ENCODE data around the gene SYCP2L.
"Not testable (repeated sequence)": the region's sequence is repeated elsewhere in the genome, so short reads cannot be mapped to it uniquely, and the experiment has no call there.

Gene SYCP2L

DNA sequence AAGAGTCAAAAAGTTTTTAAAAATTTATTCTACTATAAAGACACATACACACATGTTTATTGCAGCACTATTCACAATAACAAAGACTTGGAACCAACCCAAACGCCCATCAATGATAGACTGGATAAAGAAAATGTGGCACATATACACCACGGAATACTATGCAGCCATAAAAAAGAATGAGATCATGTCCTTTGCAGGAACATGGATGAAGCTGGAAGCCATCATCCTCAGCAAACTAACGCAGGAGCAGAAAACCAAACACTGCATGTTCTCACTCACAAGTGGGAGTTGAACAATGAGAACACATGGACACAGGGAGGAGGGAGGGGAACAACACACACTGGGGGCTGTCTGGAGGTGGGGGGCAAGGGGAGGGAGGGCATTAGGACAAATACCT, 20.1 kb upstream of the SYCP2L start:
- H3K4me3 ChIP-seq (ENCODE audit: low read depth, low read length); POLR2A ChIA-PET; H3K36me3 ChIP-seq (ENCODE audit: control insufficient read depth in 2 of 2, insufficient read depth in 1 of 2, low read length in 2 of 2); H3K9me3 ChIP-seq (ENCODE audit: control insufficient read depth, insufficient read depth, low read depth, low read length); H3K4me1 ChIP-seq (ENCODE audit: control insufficient read depth, insufficient read depth, low read length); H3K27ac ChIP-seq (ENCODE audit: extremely low read depth, low read depth, low read length): not testable (repeated sequence)
- CTCF ChIA-PET, result interaction anchor here (0.6 kb wide), 1 partner anchor 17 kb away, joined by 3 read pairs; no protein-coding TSS in a partner anchor
- peak; percentile 88 for TF ChIP-seq ZNF146 (tag by site-specific recombination; IDR thresholded peaks at IDR 0.05)
- TF ChIP-seq, protein P1, sequence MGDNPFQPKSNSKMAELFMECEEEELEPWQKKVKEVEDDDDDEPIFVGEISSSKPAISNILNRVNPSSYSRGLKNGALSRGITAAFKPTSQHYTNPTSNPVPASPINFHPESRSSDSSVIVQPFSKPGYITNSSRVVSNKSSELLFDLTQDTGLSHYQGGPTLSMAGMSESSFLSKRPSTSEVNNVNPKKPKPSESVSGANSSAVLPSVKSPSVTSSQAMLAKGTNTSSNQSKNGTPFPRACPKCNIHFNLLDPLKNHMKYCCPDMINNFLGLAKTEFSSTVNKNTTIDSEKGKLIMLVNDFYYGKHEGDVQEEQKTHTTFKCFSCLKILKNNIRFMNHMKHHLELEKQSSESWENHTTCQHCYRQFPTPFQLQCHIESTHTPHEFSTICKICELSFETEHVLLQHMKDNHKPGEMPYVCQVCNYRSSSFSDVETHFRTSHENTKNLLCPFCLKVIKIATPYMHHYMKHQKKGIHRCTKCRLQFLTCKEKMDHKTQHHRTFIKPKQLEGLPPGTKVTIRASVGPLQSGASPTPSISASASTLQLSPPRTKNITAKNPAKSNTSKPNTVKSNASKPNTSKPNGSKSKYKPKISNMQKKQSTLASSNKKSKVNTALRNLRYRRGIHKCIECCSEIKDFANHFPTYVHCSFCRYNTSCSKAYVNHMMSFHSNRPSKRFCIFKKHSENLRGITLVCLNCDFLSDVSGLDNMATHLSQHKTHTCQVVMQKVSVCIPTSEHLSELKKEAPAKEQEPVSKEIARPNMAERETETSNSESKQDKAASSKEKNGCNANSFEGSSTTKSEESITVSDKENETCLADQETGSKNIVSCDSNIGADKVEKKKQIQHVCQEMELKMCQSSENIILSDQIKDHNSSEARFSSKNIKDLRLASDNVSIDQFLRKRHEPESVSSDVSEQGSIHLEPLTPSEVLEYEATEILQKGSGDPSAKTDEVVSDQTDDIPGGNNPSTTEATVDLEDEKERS (tag by site-specific recombination; IDR thresholded peaks at IDR 0.05), result 0 out of 2 replicates have a peak, but pooled peaks have one; percentile 18

DNA sequence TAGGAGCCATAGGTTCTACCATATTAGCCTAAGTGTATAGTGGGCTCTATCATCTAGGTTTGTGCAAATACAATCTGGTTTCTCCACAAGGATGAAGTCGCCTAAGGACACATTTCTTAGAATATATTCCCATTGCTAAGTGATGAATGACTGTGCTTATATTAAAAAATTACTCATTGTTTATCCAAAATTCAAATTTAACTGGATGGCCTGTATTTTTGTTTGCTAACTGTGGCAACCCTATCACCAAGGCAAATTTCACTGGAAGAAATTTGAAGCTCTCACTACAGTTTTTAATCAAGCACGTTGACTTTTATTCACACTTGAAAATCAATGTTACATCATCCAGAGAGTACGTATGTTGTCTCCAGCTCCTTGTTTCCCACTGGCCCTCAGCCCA, 18.9 kb upstream of the SYCP2L start:
- Histone ChIP-seq H3K4me1 (ENCODE audit: control insufficient read depth, insufficient read depth, low read length) (no peaks in the 10 kb centered on the region), H3K4me3 (ENCODE audit: low read depth, low read length) (no peak overlapping the region), H3K9me3 (ENCODE audit: control insufficient read depth, insufficient read depth, low read depth, low read length) (no peaks in the 10 kb centered on the region), H3K36me3 (ENCODE audit: control insufficient read depth in 2 of 2, insufficient read depth in 1 of 2, low read length in 2 of 2) (no peaks in the 10 kb centered on the region), H3K27ac (ENCODE audit: extremely low read depth, low read depth, low read length) (no peak overlapping the region)
- ChIA-PET POLR2A (interaction anchor here (1.5 kb wide), 1 partner anchor 19 kb away, joined by 3 read pairs; the partner anchor contains the start of gene SYCP2L), CTCF (interaction anchor here (1.7 kb wide), 1 partner anchor 19 kb away, joined by 5 read pairs; the partner anchor contains the start of gene SYCP2L)
- TF ChIP-seq ZNF133 (tag by site-specific recombination; IDR thresholded peaks at IDR 0.05), result 0 out of 2 replicates have a peak, but pooled peaks have one; percentile 27
- TF ChIP-seq, protein P2, sequence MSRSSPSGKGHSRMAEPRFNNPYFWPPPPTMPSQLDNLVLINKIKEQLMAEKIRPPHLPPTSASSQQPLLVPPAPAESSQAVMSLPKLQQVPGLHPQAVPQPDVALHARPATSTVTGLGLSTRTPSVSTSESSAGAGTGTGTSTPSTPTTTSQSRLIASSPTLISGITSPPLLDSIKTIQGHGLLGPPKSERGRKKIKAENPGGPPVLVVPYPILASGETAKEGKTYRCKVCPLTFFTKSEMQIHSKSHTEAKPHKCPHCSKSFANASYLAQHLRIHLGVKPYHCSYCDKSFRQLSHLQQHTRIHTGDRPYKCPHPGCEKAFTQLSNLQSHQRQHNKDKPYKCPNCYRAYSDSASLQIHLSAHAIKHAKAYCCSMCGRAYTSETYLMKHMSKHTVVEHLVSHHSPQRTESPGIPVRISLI (tag by site-specific recombination; IDR thresholded peaks at IDR 0.05), result no peak

DNA sequence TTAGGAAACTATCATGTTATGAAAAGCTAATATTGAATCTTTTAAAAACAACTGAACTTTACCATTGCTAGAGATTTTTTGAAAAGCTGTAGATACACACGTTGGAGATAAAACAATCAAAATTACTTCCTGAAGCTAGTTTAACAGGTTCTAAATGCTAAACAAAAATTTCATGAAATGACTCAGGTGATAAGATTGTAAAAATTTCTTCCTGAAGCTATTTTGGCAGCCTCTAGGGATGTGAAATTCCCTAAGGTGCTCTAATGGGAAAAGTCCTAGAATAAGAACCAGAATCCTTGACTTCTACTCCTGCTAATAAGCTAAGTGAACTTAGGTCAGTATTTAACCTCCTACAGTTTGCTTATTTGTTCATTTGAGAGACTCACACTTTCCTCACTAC, 13.5 kb upstream of the SYCP2L start:
- H3K27ac ChIP-seq (ENCODE audit: extremely low read depth, low read depth, low read length), result no peak overlapping the region
- no peaks in the 10 kb centered on the region for H3K9me3 ChIP-seq (ENCODE audit: control insufficient read depth, insufficient read depth, low read depth, low read length)
- CTCF ChIA-PET, result interaction anchor here (0.5 to 3.3 kb wide), 5 partner anchors 14 to 1128 kb away, joined by 3 to 15 read pairs (median 3); partner anchors contain the start of gene SYCP2L
- H3K4me1 ChIP-seq (ENCODE audit: control insufficient read depth, insufficient read depth, low read length), result no peaks in the 10 kb centered on the region
- POLR2A ChIA-PET, result interaction anchor here (0.8 to 1.0 kb wide), 2 partner anchors 13 to 15 kb away, joined by 3 read pairs; partner anchors contain the start of gene SYCP2L
- H3K4me3 ChIP-seq (ENCODE audit: low read depth, low read length), result no peak overlapping the region
- H3K36me3 ChIP-seq (ENCODE audit: control insufficient read depth in 2 of 2, insufficient read depth in 1 of 2, low read length in 2 of 2), result no peaks in the 10 kb centered on the region
- TF ChIP-seq REPIN1 (tag by site-specific recombination; IDR thresholded peaks at IDR 0.05; ENCODE audit: low read depth) (no peak), ZBTB17 (tag by site-specific recombination; IDR thresholded peaks at IDR 0.05) (no peak), SALL2 (tag by site-specific recombination; IDR thresholded peaks at IDR 0.05; ENCODE audit: borderline replicate concordance) (no peak), ZSCAN16 (tag by site-specific recombination; IDR thresholded peaks at IDR 0.05) (no peak), ZNF148 (tag by site-specific recombination; IDR thresholded peaks at IDR 0.05; ENCODE audit: borderline replicate concordance) (no peak), ZEB2 (tag by site-specific recombination; IDR thresholded peaks at IDR 0.05) (no peak), ZNF548 (tag by site-specific recombination; IDR thresholded peaks at IDR 0.05) (no peak), ZNF670 (tag by site-specific recombination; IDR thresholded peaks at IDR 0.05; ENCODE audit: low read depth) (no peak), IKZF3 (tag by site-specific recombination; IDR thresholded peaks at IDR 0.05) (no peak), ZFP69B (tag by site-specific recombination; IDR thresholded peaks at IDR 0.05) (no peak), ZNF501 (tag by site-specific recombination; IDR thresholded peaks at IDR 0.05) (no peak), ZNF513 (tag by site-specific recombination; IDR thresholded peaks at IDR 0.05) (no peak), KLF10 (tag by site-specific recombination; IDR thresholded peaks at IDR 0.05) (no peak)
- TF ChIP-seq, protein P3, sequence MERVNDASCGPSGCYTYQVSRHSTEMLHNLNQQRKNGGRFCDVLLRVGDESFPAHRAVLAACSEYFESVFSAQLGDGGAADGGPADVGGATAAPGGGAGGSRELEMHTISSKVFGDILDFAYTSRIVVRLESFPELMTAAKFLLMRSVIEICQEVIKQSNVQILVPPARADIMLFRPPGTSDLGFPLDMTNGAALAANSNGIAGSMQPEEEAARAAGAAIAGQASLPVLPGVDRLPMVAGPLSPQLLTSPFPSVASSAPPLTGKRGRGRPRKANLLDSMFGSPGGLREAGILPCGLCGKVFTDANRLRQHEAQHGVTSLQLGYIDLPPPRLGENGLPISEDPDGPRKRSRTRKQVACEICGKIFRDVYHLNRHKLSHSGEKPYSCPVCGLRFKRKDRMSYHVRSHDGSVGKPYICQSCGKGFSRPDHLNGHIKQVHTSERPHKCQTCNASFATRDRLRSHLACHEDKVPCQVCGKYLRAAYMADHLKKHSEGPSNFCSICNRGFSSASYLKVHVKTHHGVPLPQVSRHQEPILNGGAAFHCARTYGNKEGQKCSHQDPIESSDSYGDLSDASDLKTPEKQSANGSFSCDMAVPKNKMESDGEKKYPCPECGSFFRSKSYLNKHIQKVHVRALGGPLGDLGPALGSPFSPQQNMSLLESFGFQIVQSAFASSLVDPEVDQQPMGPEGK (tag by site-specific recombination; IDR thresholded peaks at IDR 0.05), result no peak
- TF ChIP-seq, protein P4, sequence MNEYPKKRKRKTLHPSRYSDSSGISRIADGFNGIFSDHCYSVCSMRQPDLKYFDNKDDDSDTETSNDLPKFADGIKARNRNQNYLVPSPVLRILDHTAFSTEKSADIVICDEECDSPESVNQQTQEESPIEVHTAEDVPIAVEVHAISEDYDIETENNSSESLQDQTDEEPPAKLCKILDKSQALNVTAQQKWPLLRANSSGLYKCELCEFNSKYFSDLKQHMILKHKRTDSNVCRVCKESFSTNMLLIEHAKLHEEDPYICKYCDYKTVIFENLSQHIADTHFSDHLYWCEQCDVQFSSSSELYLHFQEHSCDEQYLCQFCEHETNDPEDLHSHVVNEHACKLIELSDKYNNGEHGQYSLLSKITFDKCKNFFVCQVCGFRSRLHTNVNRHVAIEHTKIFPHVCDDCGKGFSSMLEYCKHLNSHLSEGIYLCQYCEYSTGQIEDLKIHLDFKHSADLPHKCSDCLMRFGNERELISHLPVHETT (tag by site-specific recombination; IDR thresholded peaks at IDR 0.05), result no peak
